HT1080 (cell line): ENCODE measurements around the gene ARHGAP27. TPM values are rescaled to one million over a fixed set of nuclear protein-coding genes. Genes with fewer than 3 reads are reported as not detected.
"Not testable (repeated sequence)": the region's sequence is repeated elsewhere in the genome, so short reads cannot be mapped to it uniquely, and the experiment has no call there.

Experiments
- DNase-seq: peaks from one replicate; pipeline ENCODE4 v3.0.0-alpha.2; 2015; ENCODE audit warnings: low read depth
- total RNA-seq: library from RNA; depleted of rRNA; stranded (reverse); fragments of >200 nt; shearing (Covaris generic); gene quantifications from 2 replicates; pipeline ENCODE4 v1.2.3, GENCODE V29; 2014; rRNA removed

The ARHGAP27 gene
- total RNA-seq, 1 experiment from 2014 or later: 11.4 TPM

GRCh38 chr17:45364531-45365390, 67.9 kb downstream of the ARHGAP27 start:
- DNase-seq: no peak

- DNase-seq: no peak
Observed at GRCh38 chr17:45363498-45363897, 69.2 kb downstream of the ARHGAP27 start.

GRCh38 chr17:45361976-45362375, 70.7 kb downstream of the ARHGAP27 start:
- no peak for DNase-seq

- DNase-seq: no peak
Observed at GRCh38 chr17:45361451-45361850, 71.2 kb downstream of the ARHGAP27 start.

GRCh38 chr17:45357364-45357997, 75.2 kb downstream of the ARHGAP27 start:
- DNase-seq: no peak

- no peak for DNase-seq
Observed at GRCh38 chr17:45355087-45355486, 77.6 kb downstream of the ARHGAP27 start.

- DNase-seq: peak; percentile 54
Observed at GRCh38 chr17:45353043-45353442, 79.6 kb downstream of the ARHGAP27 start.

GRCh38 chr17:45351831-45352230, 80.8 kb downstream of the ARHGAP27 start:
- DNase-seq: no peak

GRCh38 chr17:45347444-45347843, 85.2 kb downstream of the ARHGAP27 start:
- DNase-seq: no peak

GRCh38 chr17:45346216-45347015, 86.3 kb downstream of the ARHGAP27 start:
- DNase-seq: no peak

GRCh38 chr17:45345554-45346215, 87.0 kb downstream of the ARHGAP27 start:
- DNase-seq: no peak

- no peak for DNase-seq
Observed at GRCh38 chr17:45345246-45345553, 87.5 kb downstream of the ARHGAP27 start.

- DNase-seq: not testable (repeated sequence)
Observed at GRCh38 chr17:45343967-45344664, 88.6 kb downstream of the ARHGAP27 start.

Other genes starting within 250 kb of the ARHGAP27 start
- gene FMNL1, start 211.0 kb downstream of the ARHGAP27 start, total RNA-seq: 41.4 and 64.3 TPM in 2 replicates
- not detected in 2 replicates for gene SPATA32, start 170.8 kb downstream of the ARHGAP27 start, total RNA-seq
- gene MAP3K14, start 115.8 kb downstream of the ARHGAP27 start, total RNA-seq: 13.0 and 13.2 TPM in 2 replicates
- gene PLEKHM1, start 57.9 kb upstream of the ARHGAP27 start, total RNA-seq: 13.2 and 16.4 TPM in 2 replicates